ENCODE data around the gene TEX44.
A peak's percentile ranks its signal among the peaks of the same experiment; 100 is the strongest.
"Not testable (repeated sequence)": the region's sequence is repeated elsewhere in the genome, so short reads cannot be mapped to it uniquely, and the experiment has no call there.

Gene TEX44

GRCh38 chr2:231549446-231550239 lies 43.0 kb upstream of the TEX44 start:
- no peaks in the 10 kb centered on the region for H3K27me3 ChIP-seq (replicated peaks)
- DNase-seq = no peak
- TF ChIP-seq, protein P1, sequence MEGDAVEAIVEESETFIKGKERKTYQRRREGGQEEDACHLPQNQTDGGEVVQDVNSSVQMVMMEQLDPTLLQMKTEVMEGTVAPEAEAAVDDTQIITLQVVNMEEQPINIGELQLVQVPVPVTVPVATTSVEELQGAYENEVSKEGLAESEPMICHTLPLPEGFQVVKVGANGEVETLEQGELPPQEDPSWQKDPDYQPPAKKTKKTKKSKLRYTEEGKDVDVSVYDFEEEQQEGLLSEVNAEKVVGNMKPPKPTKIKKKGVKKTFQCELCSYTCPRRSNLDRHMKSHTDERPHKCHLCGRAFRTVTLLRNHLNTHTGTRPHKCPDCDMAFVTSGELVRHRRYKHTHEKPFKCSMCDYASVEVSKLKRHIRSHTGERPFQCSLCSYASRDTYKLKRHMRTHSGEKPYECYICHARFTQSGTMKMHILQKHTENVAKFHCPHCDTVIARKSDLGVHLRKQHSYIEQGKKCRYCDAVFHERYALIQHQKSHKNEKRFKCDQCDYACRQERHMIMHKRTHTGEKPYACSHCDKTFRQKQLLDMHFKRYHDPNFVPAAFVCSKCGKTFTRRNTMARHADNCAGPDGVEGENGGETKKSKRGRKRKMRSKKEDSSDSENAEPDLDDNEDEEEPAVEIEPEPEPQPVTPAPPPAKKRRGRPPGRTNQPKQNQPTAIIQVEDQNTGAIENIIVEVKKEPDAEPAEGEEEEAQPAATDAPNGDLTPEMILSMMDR (IDR thresholded peaks at IDR 0.05; ENCODE audit: low read depth, low read length, missing control alignments) = no peak
- H3K4me3 ChIP-seq (ENCODE audit: low read depth, low read length) = no peak overlapping the region
- no peaks in the 10 kb centered on the region for H3K36me3 ChIP-seq (replicated peaks)
- H3K27ac ChIP-seq = no peak overlapping the region
- in situ Hi-C loops (cut with HindIII; ENCODE audit: low pct_ligation_motif_present, low sequenced_read_pairs) = no loop called here

GRCh38 chr2:231552752-231553151 lies 39.9 kb upstream of the TEX44 start:
- in situ Hi-C loops (cut with HindIII; ENCODE audit: low pct_ligation_motif_present, low sequenced_read_pairs) = no loop called here
- Histone ChIP-seq H3K4me3 (ENCODE audit: low read depth, low read length) (no peak overlapping the region), H3K27ac (no peak overlapping the region), H3K27me3 (replicated peaks) (no peaks in the 10 kb centered on the region), H3K36me3 (replicated peaks) (no peaks in the 10 kb centered on the region)
- DNase-seq = no peak
- TF ChIP-seq, protein P1 (IDR thresholded peaks at IDR 0.05; ENCODE audit: low read depth, low read length, missing control alignments) = no peak

DNA sequence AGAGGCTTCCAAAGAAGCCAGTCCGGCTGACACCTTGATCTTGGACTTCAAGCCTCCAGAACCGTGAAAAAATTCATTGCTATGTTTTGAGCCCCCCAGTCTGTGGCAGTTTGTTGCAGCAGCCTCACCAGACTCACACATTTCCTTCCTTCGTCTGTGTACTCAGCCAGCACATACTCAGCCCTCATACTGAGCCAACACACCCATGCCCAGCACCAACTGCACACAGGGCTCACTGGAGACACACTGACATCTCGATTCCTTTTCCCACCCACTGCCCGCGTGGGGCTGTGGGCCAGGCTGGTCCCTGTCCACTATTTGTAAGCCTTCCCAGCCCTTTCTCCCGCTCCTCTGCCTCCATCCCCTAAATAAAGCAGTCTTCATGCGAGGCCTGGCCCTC lies 38.3 kb upstream of the TEX44 start:
- Histone ChIP-seq H3K4me3 (ENCODE audit: low read depth, low read length) (no peak overlapping the region), H3K27me3 (replicated peaks) (no peaks in the 10 kb centered on the region), H3K36me3 (replicated peaks) (no peaks in the 10 kb centered on the region), H3K27ac (no peak overlapping the region)
- in situ Hi-C loops (cut with HindIII; ENCODE audit: low pct_ligation_motif_present, low sequenced_read_pairs) = no loop called here
- DNase-seq = no peak
- TF ChIP-seq, protein P1 (IDR thresholded peaks at IDR 0.05; ENCODE audit: low read depth, low read length, missing control alignments) = no peak

DNA sequence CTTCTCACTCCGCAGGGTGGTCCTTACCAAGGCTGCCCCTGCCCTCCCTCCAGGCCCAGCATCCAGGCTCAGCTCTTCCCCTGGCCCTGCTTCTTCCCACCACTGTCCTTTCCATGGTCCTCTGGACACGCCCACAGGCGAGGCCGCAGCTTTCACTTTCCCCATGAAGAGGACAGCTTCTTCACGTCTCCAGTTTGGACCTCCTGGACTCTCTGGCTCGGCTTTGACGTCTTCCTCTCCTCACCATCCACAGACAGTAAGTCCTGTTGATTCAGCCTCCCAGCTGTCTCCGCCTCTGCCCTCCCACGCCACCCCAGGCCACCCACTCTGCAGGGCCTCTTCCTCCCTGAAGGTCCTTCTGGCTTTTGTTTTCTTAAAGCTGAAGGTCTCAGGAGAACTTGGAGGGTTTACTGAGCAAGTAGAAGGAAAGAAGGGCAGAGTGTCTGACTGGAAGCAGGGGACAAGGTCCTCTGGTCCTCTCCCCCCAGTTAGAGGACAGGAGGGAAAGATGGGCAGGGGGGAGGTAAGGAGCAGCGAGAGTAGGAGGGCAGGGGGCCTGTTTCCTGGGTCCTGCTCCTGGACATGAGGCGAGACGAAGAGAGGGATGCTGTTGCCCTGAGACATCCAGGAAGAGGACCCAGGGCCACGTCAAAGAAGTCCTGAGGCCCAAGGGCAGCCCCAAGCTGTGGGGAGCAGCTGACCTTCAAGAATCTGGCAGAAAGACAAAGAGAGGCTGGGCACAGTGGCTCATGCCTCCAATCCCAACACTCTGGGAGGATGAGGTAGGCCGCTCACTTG lies 37.7 kb upstream of the TEX44 start:
- in situ Hi-C loops (cut with HindIII; ENCODE audit: low pct_ligation_motif_present, low sequenced_read_pairs) = no loop called here
- TF ChIP-seq, protein P1 (IDR thresholded peaks at IDR 0.05; ENCODE audit: low read depth, low read length, missing control alignments) = no peak
- Histone ChIP-seq H3K4me3 (ENCODE audit: low read depth, low read length) (no peak overlapping the region), H3K27ac (no peak overlapping the region), H3K36me3 (replicated peaks) (no peaks in the 10 kb centered on the region), H3K27me3 (replicated peaks) (no peaks in the 10 kb centered on the region)
- peak; percentile 78 for DNase-seq

DNA sequence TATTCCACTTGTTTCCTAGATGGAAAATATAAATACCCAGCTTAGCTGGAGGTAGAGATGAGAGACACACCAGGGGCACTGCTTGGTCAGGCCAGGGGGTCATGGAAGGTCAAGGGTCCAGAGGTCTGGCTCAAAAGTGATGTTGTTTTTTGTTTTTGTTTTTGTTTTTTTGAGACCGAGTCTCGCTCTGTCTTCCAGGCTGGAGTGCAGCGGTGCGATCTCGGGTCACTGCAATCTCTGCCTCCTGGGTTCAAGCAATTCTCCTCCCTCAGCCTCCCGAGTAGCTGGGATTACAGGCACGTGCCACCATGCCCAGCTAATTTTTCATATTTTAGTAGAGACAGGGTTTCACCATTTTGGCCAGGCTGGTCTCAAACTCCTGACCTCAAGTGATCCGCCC lies 36.2 kb upstream of the TEX44 start:
- H3K27ac ChIP-seq; H3K27me3 ChIP-seq (replicated peaks); in situ Hi-C loops (cut with HindIII; ENCODE audit: low pct_ligation_motif_present, low sequenced_read_pairs); DNase-seq; H3K36me3 ChIP-seq (replicated peaks); H3K4me3 ChIP-seq (ENCODE audit: low read depth, low read length): not testable (repeated sequence)

- TF ChIP-seq, protein P1 (IDR thresholded peaks at IDR 0.05; ENCODE audit: low read depth, low read length, missing control alignments) = no peak
- Histone ChIP-seq H3K27me3 (replicated peaks) (no peaks in the 10 kb centered on the region), H3K27ac (no peak overlapping the region), H3K36me3 (replicated peaks) (no peaks in the 10 kb centered on the region), H3K4me3 (ENCODE audit: low read depth, low read length) (no peak overlapping the region)
- in situ Hi-C loops (cut with HindIII; ENCODE audit: low pct_ligation_motif_present, low sequenced_read_pairs) = no loop called here
- no peak for DNase-seq
Observed at GRCh38 chr2:231556981-231557380, 35.7 kb upstream of the TEX44 start.

Measured in brain microvascular endothelial cell (primary cell).